Measurements from ENCODE around the gene ZNF408.

ZNF408 gene

DNA sequence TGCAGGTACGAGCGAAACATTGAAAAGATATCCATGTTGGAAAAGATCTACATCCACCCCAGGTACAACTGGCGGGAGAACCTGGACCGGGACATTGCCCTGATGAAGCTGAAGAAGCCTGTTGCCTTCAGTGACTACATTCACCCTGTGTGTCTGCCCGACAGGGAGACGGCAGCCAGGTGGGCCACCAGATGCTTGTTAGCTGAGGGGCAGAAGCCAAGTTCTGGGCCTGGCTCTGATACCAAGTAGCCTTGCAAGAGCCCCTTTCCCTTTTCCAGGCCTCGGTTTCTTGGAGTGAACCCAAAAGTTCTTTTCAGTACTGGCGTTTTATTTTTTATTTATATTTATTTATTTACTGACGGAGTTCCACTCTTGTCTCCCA, 27.8 kb downstream of the ZNF408 start:
- no peaks in the 10 kb centered on the region for H3K9me3 Mint-ChIP-seq
- no peaks in the 10 kb centered on the region for H3K27me3 Mint-ChIP-seq (ENCODE audit: low read depth)
- TF ChIP-seq, protein P1, sequence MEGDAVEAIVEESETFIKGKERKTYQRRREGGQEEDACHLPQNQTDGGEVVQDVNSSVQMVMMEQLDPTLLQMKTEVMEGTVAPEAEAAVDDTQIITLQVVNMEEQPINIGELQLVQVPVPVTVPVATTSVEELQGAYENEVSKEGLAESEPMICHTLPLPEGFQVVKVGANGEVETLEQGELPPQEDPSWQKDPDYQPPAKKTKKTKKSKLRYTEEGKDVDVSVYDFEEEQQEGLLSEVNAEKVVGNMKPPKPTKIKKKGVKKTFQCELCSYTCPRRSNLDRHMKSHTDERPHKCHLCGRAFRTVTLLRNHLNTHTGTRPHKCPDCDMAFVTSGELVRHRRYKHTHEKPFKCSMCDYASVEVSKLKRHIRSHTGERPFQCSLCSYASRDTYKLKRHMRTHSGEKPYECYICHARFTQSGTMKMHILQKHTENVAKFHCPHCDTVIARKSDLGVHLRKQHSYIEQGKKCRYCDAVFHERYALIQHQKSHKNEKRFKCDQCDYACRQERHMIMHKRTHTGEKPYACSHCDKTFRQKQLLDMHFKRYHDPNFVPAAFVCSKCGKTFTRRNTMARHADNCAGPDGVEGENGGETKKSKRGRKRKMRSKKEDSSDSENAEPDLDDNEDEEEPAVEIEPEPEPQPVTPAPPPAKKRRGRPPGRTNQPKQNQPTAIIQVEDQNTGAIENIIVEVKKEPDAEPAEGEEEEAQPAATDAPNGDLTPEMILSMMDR (IDR thresholded peaks at IDR 0.05; ENCODE audit: unreplicated experiment in 3 of 3): no peak
- H3K4me3 Mint-ChIP-seq: no peak overlapping the region
- no peaks in the 10 kb centered on the region for H3K36me3 Mint-ChIP-seq (ENCODE audit: low read depth)
- no peaks in the 10 kb centered on the region for H3K4me1 Mint-ChIP-seq
- H3K27ac Mint-ChIP-seq: no peak overlapping the region

DNA sequence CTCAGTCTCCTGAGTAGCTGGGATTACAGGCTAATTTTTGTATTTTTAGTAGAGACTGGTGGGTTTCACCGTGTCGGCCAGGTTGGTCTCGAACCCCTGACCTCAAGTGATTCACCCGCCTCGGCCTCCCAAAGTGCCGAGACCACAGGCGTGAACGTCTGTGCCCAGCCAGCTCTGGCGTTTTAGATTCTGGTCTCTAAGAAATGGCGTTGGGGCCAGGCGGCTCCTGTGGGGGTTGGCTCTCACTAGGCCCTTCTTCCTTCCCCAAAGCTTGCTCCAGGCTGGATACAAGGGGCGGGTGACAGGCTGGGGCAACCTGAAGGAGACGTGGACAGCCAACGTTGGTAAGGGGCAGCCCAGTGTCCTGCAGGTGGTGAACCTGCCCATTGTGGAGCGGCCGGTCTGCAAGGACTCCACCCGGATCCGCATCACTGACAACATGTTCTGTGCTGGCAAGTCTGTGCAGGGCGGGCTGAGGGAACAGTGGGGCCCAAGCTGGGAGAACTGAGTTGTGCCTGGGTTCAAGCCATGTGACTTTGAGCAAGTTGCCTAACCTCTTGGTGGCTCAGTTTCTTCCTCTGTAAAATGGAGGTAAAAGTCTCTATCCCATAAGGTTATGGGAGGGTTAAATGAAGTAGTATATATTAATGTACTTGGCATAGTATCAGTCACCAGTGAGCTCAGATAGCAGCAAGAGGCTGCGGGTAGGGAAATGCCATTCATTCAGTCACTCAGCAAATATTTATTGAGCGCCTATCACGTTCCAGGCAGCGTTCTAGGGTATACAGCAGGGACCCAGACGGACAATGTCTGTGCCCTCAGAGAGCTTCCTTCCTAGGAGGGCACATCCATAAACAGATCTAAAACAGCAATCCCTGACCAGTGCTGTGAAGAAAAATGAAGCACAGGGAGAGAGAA, 28.5 kb downstream of the ZNF408 start:
- Mint-ChIP-seq H3K4me3 (no peak overlapping the region), H3K36me3 (ENCODE audit: low read depth) (no peaks in the 10 kb centered on the region), H3K27ac (no peak overlapping the region), H3K27me3 (ENCODE audit: low read depth) (no peaks in the 10 kb centered on the region), H3K9me3 (no peaks in the 10 kb centered on the region), H3K4me1 (no peaks in the 10 kb centered on the region)
- TF ChIP-seq, protein P1 (IDR thresholded peaks at IDR 0.05; ENCODE audit: unreplicated experiment in 3 of 3): no peak

GRCh38 chr11:46731545-46731944, 30.7 kb downstream of the ZNF408 start:
- TF ChIP-seq, protein P1 (IDR thresholded peaks at IDR 0.05; ENCODE audit: unreplicated experiment in 3 of 3): no peak
- Mint-ChIP-seq H3K27ac (no peak overlapping the region), H3K4me1 (no peaks in the 10 kb centered on the region), H3K36me3 (ENCODE audit: low read depth) (no peaks in the 10 kb centered on the region), H3K27me3 (ENCODE audit: low read depth) (no peaks in the 10 kb centered on the region), H3K9me3 (no peaks in the 10 kb centered on the region), H3K4me3 (no peak overlapping the region)

DNA sequence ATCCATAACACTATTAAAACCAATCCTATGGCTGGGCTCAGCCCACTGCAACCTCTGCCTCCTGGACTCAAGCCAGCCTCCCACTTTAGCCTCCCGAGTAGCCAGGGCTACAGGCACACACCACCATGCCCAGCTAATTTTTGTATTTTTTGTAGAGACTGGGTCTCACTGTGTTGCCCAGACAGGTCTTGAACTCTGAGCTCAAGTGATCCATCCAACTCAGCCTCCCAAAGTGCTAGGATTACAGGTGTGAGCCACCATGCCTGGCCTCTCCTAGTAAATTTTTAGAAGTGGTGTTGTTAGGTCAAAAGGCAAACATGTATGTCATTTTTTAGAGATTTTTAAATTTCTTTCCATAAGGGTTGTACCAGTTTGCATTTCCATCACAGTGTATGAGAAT, 32.4 kb downstream of the ZNF408 start:
- no peak overlapping the region for H3K27ac Mint-ChIP-seq
- no peak overlapping the region for H3K4me3 Mint-ChIP-seq
- TF ChIP-seq, protein P1 (IDR thresholded peaks at IDR 0.05; ENCODE audit: unreplicated experiment in 3 of 3): no peak
- H3K9me3 Mint-ChIP-seq: no peaks in the 10 kb centered on the region
- H3K4me1 Mint-ChIP-seq: no peaks in the 10 kb centered on the region
- H3K27me3 Mint-ChIP-seq (ENCODE audit: low read depth): no peaks in the 10 kb centered on the region
- no peaks in the 10 kb centered on the region for H3K36me3 Mint-ChIP-seq (ENCODE audit: low read depth)

DNA sequence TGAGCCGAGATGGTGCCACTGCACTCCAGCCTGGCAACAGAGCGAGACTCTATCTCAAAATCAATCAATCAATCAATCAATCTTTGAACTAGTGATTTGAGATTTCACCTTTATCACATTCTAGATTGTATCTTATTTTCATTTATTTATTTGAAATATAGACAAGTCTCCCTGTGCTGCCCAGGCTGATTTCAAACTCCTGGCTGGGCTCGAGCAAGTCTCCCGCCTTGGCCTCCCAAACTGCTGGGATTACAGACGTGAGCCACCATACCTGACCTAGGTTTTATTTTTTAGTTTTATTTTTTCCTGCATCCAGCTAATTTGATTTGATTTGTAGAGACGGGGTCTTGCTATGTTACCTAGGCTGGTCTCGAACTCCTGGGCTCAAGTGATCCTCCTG, 35.3 kb downstream of the ZNF408 start:
- no peaks in the 10 kb centered on the region for H3K4me1 Mint-ChIP-seq
- H3K9me3 Mint-ChIP-seq: no peaks in the 10 kb centered on the region
- no peak overlapping the region for H3K4me3 Mint-ChIP-seq
- H3K27ac Mint-ChIP-seq: no peak overlapping the region
- TF ChIP-seq, protein P1 (IDR thresholded peaks at IDR 0.05; ENCODE audit: unreplicated experiment in 3 of 3): no peak
- peaks cover 20% of the 10 kb centered on the region for H3K36me3 Mint-ChIP-seq (ENCODE audit: low read depth)
- no peaks in the 10 kb centered on the region for H3K27me3 Mint-ChIP-seq (ENCODE audit: low read depth)

GRCh38 chr11:46736615-46737014, 35.8 kb downstream of the ZNF408 start:
- no peak overlapping the region for H3K4me3 Mint-ChIP-seq
- H3K4me1 Mint-ChIP-seq: no peaks in the 10 kb centered on the region
- H3K36me3 Mint-ChIP-seq (ENCODE audit: low read depth): peaks cover 25% of the 10 kb centered on the region
- TF ChIP-seq, protein P1 (IDR thresholded peaks at IDR 0.05; ENCODE audit: unreplicated experiment in 3 of 3): no peak
- no peak overlapping the region for H3K27ac Mint-ChIP-seq
- no peaks in the 10 kb centered on the region for H3K9me3 Mint-ChIP-seq
- no peaks in the 10 kb centered on the region for H3K27me3 Mint-ChIP-seq (ENCODE audit: low read depth)
